OCI-LY1 (cell line): ENCODE results near the gene C3orf70.

Source experiments
- H2AFZ ChIP-seq: fragments of 200-600 bp; sonication (generic), shearing (Covaris generic); 2 replicates; pipeline ENCODE4 v1.6.0; 2014; ENCODE audit warnings: antibody characterized with exemption, mild to moderate bottlenecking, low read length
- H3F3A ChIP-seq: fragments of 200-600 bp; sonication (generic), shearing (Covaris generic); 2 replicates; pipeline ENCODE4 v1.6.0; 2014; ENCODE audit warnings: mild to moderate bottlenecking, antibody characterized with exemption, low read length, moderate library complexity; ENCODE audit not compliant: insufficient read depth
- H3K27ac ChIP-seq: fragments of 200-600 bp; sonication (generic); 2 replicates; pipeline ENCODE4 v1.5.1; 2014; ENCODE audit warnings: low read length, mixed run types, mild to moderate bottlenecking, low read depth; ENCODE audit not compliant: poor library complexity, severe bottlenecking
- H3K27me3 ChIP-seq: fragments of 200-600 bp; sonication (generic); 2 replicates; pipeline ENCODE4 v1.6.0; 2014; ENCODE audit warnings: antibody characterized with exemption, mild to moderate bottlenecking, low read length, moderate library complexity; ENCODE audit not compliant: insufficient read depth
- H3K36me3 ChIP-seq: fragments of 200-600 bp; sonication (generic); 2 replicates; pipeline ENCODE4 v1.6.1; 2014; ENCODE audit warnings: mild to moderate bottlenecking, antibody characterized with exemption, low read length, moderate library complexity, mixed read lengths; ENCODE audit not compliant: insufficient read depth
- H3K4me1 ChIP-seq: fragments of 200-600 bp; sonication (generic); 2 replicates; pipeline ENCODE4 v1.5.1; 2014; ENCODE audit warnings: mild to moderate bottlenecking, low read length, moderate library complexity; ENCODE audit not compliant: insufficient read depth, severe bottlenecking
- H3K4me2 ChIP-seq: fragments of 200-600 bp; sonication (generic), shearing (Covaris generic); 2 replicates; pipeline ENCODE4 v1.6.1; 2014; ENCODE audit warnings: low read length
- H3K4me3 ChIP-seq: fragments of 200-600 bp; sonication (generic); 2 replicates; pipeline ENCODE4 v1.5.1; 2014; ENCODE audit warnings: low read length, low read depth, mild to moderate bottlenecking, mixed read lengths; ENCODE audit not compliant: poor library complexity, severe bottlenecking
- H3K79me2 ChIP-seq: fragments of 200-600 bp; shearing (Covaris generic); 2 replicates; pipeline ENCODE4 v1.6.1; 2016; ENCODE audit warnings: mixed run types, low read length, mixed read lengths; ENCODE audit not compliant: insufficient read depth
- H3K9ac ChIP-seq: fragments of 200-600 bp; sonication (generic), shearing (Covaris generic); 2 replicates; pipeline ENCODE4 v1.6.1; 2014; ENCODE audit warnings: mild to moderate bottlenecking, low read length, mixed read lengths
- H3K9me2 ChIP-seq: fragments of 200-600 bp; sonication (generic), shearing (Covaris generic); 2 replicates; pipeline ENCODE4 v1.6.1; 2014; ENCODE audit warnings: low read depth, mild to moderate bottlenecking, low read length, mixed read lengths
- H3K9me3 ChIP-seq: fragments of 200-600 bp; shearing (Covaris generic); 2 replicates; pipeline ENCODE4 v1.6.1; 2014; ENCODE audit warnings: low read length, mixed read lengths
- H4K20me1 ChIP-seq: fragments of 200-600 bp; sonication (generic), shearing (Covaris generic); 2 replicates; pipeline ENCODE4 v1.6.0; 2016; ENCODE audit warnings: mild to moderate bottlenecking, low read length; ENCODE audit not compliant: insufficient read depth
- EZH2 ChIP-seq: fragments of 200-600 bp; sonication (generic), shearing (Covaris generic); IDR thresholded peaks from 2 replicates; pipeline ENCODE4 v1.8.0; 2017; ENCODE audit warnings: borderline replicate concordance, mixed run types, mild to moderate bottlenecking, antibody characterized with exemption, low read length, moderate library complexity, mixed read lengths
- TF ChIP-seq, protein P1 (sequence below): fragments of 200-600 bp; sonication (generic), shearing (Covaris generic); IDR thresholded peaks from 2 replicates; pipeline ENCODE4 v1.5.1; 2017; ENCODE audit warnings: mild to moderate bottlenecking, antibody characterized with exemption, low read length, moderate library complexity, mixed read lengths

The C3orf70 gene

DNA sequence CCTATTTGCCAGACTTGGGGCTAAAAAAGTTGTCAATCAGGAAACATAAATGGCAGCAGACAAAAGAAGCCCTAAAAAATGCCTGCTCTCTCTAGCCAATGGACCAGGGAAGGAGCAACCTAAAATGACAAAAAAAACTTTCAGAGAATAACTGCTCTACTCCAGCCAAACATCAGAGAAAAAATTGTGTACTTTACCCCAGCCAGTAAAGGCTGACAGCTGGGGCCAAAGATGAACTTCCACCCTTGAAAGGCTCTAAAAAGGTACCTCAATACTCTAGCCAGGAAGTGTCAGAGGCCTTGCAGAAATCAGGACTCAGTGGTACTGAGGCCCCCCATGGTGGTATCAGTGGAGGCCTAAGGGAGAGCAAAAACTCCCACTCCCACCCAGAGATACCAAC, 18.4 kb downstream of the C3orf70 start:
- Histone ChIP-seq H4K20me1 (no peaks in the 10 kb centered on the region), H3K9ac (no peak overlapping the region), H3K27me3 (no peaks in the 10 kb centered on the region), H3F3A (no peaks in the 10 kb centered on the region), H3K4me2 (no peak overlapping the region), H3K79me2 (no peaks in the 10 kb centered on the region), H3K9me2 (no peaks in the 10 kb centered on the region), H3K4me3 (no peak overlapping the region), H3K9me3 (no peaks in the 10 kb centered on the region), H3K27ac (no peak overlapping the region), H3K4me1 (no peaks in the 10 kb centered on the region), H2AFZ (no peak overlapping the region), H3K36me3 (no peaks in the 10 kb centered on the region)
- TF ChIP-seq EZH2: no peak
- TF ChIP-seq, protein P1, sequence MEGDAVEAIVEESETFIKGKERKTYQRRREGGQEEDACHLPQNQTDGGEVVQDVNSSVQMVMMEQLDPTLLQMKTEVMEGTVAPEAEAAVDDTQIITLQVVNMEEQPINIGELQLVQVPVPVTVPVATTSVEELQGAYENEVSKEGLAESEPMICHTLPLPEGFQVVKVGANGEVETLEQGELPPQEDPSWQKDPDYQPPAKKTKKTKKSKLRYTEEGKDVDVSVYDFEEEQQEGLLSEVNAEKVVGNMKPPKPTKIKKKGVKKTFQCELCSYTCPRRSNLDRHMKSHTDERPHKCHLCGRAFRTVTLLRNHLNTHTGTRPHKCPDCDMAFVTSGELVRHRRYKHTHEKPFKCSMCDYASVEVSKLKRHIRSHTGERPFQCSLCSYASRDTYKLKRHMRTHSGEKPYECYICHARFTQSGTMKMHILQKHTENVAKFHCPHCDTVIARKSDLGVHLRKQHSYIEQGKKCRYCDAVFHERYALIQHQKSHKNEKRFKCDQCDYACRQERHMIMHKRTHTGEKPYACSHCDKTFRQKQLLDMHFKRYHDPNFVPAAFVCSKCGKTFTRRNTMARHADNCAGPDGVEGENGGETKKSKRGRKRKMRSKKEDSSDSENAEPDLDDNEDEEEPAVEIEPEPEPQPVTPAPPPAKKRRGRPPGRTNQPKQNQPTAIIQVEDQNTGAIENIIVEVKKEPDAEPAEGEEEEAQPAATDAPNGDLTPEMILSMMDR: no peak

DNA sequence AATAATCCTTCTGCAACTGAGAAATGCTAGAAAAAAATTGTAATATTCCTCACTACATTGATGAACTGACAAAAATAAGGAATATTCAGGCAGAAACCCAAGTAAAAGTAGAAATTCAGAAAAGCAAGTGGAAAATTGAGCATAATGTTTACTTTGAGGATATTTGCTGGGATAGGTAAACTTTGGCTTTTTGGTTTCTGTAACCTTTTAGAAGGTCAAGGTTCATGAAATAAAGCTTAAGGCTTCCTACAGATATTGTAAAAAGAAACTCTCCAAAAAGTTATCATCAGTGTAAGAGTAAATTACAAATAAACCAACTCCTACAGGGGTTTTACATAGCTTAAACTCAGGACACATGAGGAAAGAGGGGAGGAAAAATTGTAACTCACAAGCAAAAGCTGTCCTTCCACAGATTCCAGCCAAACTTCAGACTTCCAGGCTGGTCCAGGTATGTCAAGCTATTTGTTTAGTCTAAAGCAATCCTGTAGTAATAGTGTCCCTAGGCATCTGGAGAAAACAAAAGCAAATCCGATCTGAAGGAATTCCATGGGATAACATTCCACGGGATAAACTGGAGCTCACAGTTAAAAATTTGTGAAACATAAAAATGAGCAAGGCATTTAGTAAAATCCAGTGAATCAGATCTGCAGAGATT, 21.1 kb downstream of the C3orf70 start:
- Histone ChIP-seq H3K4me1 (no peaks in the 10 kb centered on the region), H3K4me2 (no peak overlapping the region), H2AFZ (no peak overlapping the region), H3K79me2 (no peaks in the 10 kb centered on the region), H4K20me1 (no peaks in the 10 kb centered on the region), H3K4me3 (no peak overlapping the region), H3K9me2 (no peaks in the 10 kb centered on the region), H3K9me3 (no peaks in the 10 kb centered on the region), H3K27ac (no peak overlapping the region), H3F3A (no peaks in the 10 kb centered on the region), H3K36me3 (no peaks in the 10 kb centered on the region), H3K27me3 (no peaks in the 10 kb centered on the region), H3K9ac (no peak overlapping the region)
- TF ChIP-seq EZH2: no peak
- TF ChIP-seq, protein P1: no peak

DNA sequence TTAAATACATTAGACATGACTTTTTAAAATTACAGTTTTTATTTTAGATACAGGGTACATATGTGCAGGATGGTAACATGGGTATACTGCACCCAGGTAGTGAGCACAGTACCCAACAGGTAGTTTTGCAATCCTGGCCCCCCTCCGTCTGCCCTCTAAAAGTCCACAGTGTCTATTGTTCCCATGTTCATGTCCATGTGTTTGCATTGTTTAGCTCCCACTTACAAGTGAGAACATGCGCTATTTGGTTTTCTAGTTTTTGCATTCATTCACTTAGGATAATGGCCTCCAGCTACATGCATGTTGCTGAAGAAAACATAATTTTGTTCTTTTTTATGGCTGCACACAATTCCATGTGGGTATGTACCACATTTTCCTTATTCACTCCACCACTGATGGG, 23.8 kb downstream of the C3orf70 start:
- no peaks in the 10 kb centered on the region for H4K20me1 ChIP-seq
- H3K79me2 ChIP-seq: no peaks in the 10 kb centered on the region
- no peaks in the 10 kb centered on the region for H3K27me3 ChIP-seq
- no peak overlapping the region for H3K4me2 ChIP-seq
- H3F3A ChIP-seq: no peaks in the 10 kb centered on the region
- no peaks in the 10 kb centered on the region for H3K9me2 ChIP-seq
- no peaks in the 10 kb centered on the region for H3K9me3 ChIP-seq
- H3K4me3 ChIP-seq: no peak overlapping the region
- H2AFZ ChIP-seq: no peak overlapping the region
- no peak overlapping the region for H3K27ac ChIP-seq
- no peaks in the 10 kb centered on the region for H3K36me3 ChIP-seq
- no peak overlapping the region for H3K9ac ChIP-seq
- TF ChIP-seq EZH2: no peak
- TF ChIP-seq, protein P1: no peak
- no peaks in the 10 kb centered on the region for H3K4me1 ChIP-seq
